GM12891 (cell line): ENCODE data around the gene TUBB1.
"Not testable (repeated sequence)": the region's sequence is repeated elsewhere in the genome, so short reads cannot be mapped to it uniquely, and the experiment has no call there.

Experiments
- DNase-seq: peaks from one replicate; pipeline ENCODE4 v3.0.0; 2011; ENCODE audit warnings: low spot score; ENCODE audit not compliant: insufficient read length
- FAIRE-seq: peaks from 2 replicates; lab custom pipeline; 2011; peaks lifted over from hg19 to GRCh38; lab: Jason Lieb, UNC
- PAX5 ChIP-seq: IDR thresholded peaks from 2 replicates; pipeline ENCODE4 v1.6.1; 2011; ENCODE audit warnings: low read length, moderate library complexity, mild to moderate bottlenecking; ENCODE audit not compliant: insufficient read depth, severe bottlenecking
- POLR2A ChIP-seq: IDR thresholded peaks from 2 replicates; pipeline ENCODE4 v1.6.1; 2011; ENCODE audit warnings: low read depth, low read length, control low read depth
- POLR2AphosphoS5 ChIP-seq: IDR thresholded peaks from 2 replicates; pipeline ENCODE4 v1.6.1; 2011; ENCODE audit warnings: low read depth, low read length, control low read depth
- POU2F2 ChIP-seq: IDR thresholded peaks from 2 replicates; pipeline ENCODE4 v1.6.1; 2011; ENCODE audit warnings: low read depth, mild to moderate bottlenecking, control low read depth, low read length, moderate library complexity
- SPI1 ChIP-seq: IDR thresholded peaks from 2 replicates; pipeline ENCODE4 v1.6.1; 2011; ENCODE audit warnings: low read depth, low read length, control low read depth
- TAF1 ChIP-seq: IDR thresholded peaks from 2 replicates; pipeline ENCODE4 v1.6.1; 2011; ENCODE audit warnings: low read depth, low read length, control low read depth

TUBB1 gene

GRCh38 chr20:58980711-58981627, 38.3 kb upstream of the TUBB1 start, which contains the start of gene NELFCD:
Gene NELFCD (plus strand): TSS chr20:58981256. CDS start chr20:58981310, 54 bp downstream.
- DNase-seq, result peak; percentile 92
- no peak for TF ChIP-seq TAF1
- peak; percentile 79 for TF ChIP-seq POLR2A
- TF ChIP-seq POLR2AphosphoS5, result peak; percentile 76; the same call in 1 of the 2 replicates
- peak; percentile 69 for FAIRE-seq

- FAIRE-seq, result no peak
- TF ChIP-seq POU2F2 (no peak), POLR2A (no peak), POLR2AphosphoS5 (no peak), SPI1 (no peak), TAF1 (no peak), PAX5 (no peak)
- no peak for DNase-seq
Observed at GRCh38 chr20:58981628-58982364, 37.4 kb upstream of the TUBB1 start.

GRCh38 chr20:58982406-58983114, 36.7 kb upstream of the TUBB1 start:
- TF ChIP-seq SPI1, result no peak
- TF ChIP-seq POU2F2, result no peak
- no peak for TF ChIP-seq PAX5
- TF ChIP-seq TAF1, result no peak
- TF ChIP-seq POLR2A, result no peak
- no peak for TF ChIP-seq POLR2AphosphoS5
- DNase-seq (no peak), FAIRE-seq (no peak)

GRCh38 chr20:58983115-58983468, 36.1 kb upstream of the TUBB1 start:
- not testable (repeated sequence) for DNase-seq, FAIRE-seq

- TF ChIP-seq SPI1 (no peak), PAX5 (no peak), POLR2A (no peak), TAF1 (no peak), POLR2AphosphoS5 (no peak), POU2F2 (no peak)
- FAIRE-seq (no peak), DNase-seq (no peak)
Observed at GRCh38 chr20:58984691-58985090, 34.5 kb upstream of the TUBB1 start.

GRCh38 chr20:58985656-58986055, 33.6 kb upstream of the TUBB1 start:
- no peak for TF ChIP-seq TAF1
- TF ChIP-seq POLR2A, result no peak
- no peak for TF ChIP-seq POU2F2
- TF ChIP-seq PAX5, result no peak
- TF ChIP-seq SPI1, result no peak
- no peak for TF ChIP-seq POLR2AphosphoS5
- DNase-seq, result no peak
- FAIRE-seq, result no peak

GRCh38 chr20:58986286-58986967, 32.8 kb upstream of the TUBB1 start:
- FAIRE-seq (no peak), DNase-seq (no peak)
- TF ChIP-seq POLR2A, result no peak
- no peak for TF ChIP-seq SPI1
- no peak for TF ChIP-seq TAF1
- no peak for TF ChIP-seq POLR2AphosphoS5

- no peak for TF ChIP-seq PAX5
- FAIRE-seq (no peak), DNase-seq (no peak)
Observed at GRCh38 chr20:58986968-58987517, 32.2 kb upstream of the TUBB1 start.

GRCh38 chr20:58987790-58988564, 31.3 kb upstream of the TUBB1 start:
- DNase-seq (no peak), FAIRE-seq (no peak)
- TF ChIP-seq TAF1 (no peak), POLR2AphosphoS5 (no peak)
